SIG-M5 treated with dmso at 0.1 percent for 504 hours (cell line): Measurements from ENCODE around the gene JPH3.
"Not testable (repeated sequence)": the region's sequence is repeated elsewhere in the genome, so short reads cannot be mapped to it uniquely, and the experiment has no call there.

ENCODE experiments used
- DNase-seq: peaks from one replicate; lab custom pipeline; 2025; ENCODE audit not compliant: unreplicated experiment; lab: John Stamatoyannopoulos, UW

Gene JPH3

GRCh38 chr16:87572959-87573358 lies 29.3 kb upstream of the JPH3 start:
- no peak for DNase-seq

- peak; percentile 9 for DNase-seq
Observed at GRCh38 chr16:87575027-87575804, 27.1 kb upstream of the JPH3 start.

- no peak for DNase-seq
Observed at GRCh38 chr16:87576171-87576570, 26.1 kb upstream of the JPH3 start.

GRCh38 chr16:87578142-87578930 lies 24.0 kb upstream of the JPH3 start:
- not testable (repeated sequence) for DNase-seq

GRCh38 chr16:87579691-87580090 lies 22.6 kb upstream of the JPH3 start:
- no peak for DNase-seq

GRCh38 chr16:87580855-87581261 lies 21.4 kb upstream of the JPH3 start:
- no peak for DNase-seq

GRCh38 chr16:87581857-87582215 lies 20.5 kb upstream of the JPH3 start:
- peak; percentile 60 for DNase-seq

GRCh38 chr16:87582216-87582965 lies 19.9 kb upstream of the JPH3 start:
- no peak for DNase-seq

- no peak for DNase-seq
Observed at GRCh38 chr16:87582966-87583325, 19.4 kb upstream of the JPH3 start.

GRCh38 chr16:87583453-87584131 lies 18.7 kb upstream of the JPH3 start:
- DNase-seq, result no peak

- no peak for DNase-seq
Observed at GRCh38 chr16:87584271-87584670, 18.0 kb upstream of the JPH3 start.

- DNase-seq, result no peak
Observed at GRCh38 chr16:87584975-87585374, 17.3 kb upstream of the JPH3 start.

GRCh38 chr16:87585442-87586200 lies 16.7 kb upstream of the JPH3 start:
- no peak for DNase-seq

- no peak for DNase-seq
Observed at GRCh38 chr16:87586201-87586782, 16.0 kb upstream of the JPH3 start.

- no peak for DNase-seq
Observed at GRCh38 chr16:87587636-87588035, 14.7 kb upstream of the JPH3 start.

GRCh38 chr16:87592018-87592712 lies 10.1 kb upstream of the JPH3 start:
- no peak for DNase-seq

GRCh38 chr16:87593710-87594258 lies 8.5 kb upstream of the JPH3 start:
- DNase-seq, result no peak

- DNase-seq, result no peak
Observed at GRCh38 chr16:87595712-87596111, 6.6 kb upstream of the JPH3 start.

GRCh38 chr16:87597324-87597830 lies 4.9 kb upstream of the JPH3 start:
- no peak for DNase-seq
